ENCODE data around the gene KIFC3.

Gene KIFC3

DNA sequence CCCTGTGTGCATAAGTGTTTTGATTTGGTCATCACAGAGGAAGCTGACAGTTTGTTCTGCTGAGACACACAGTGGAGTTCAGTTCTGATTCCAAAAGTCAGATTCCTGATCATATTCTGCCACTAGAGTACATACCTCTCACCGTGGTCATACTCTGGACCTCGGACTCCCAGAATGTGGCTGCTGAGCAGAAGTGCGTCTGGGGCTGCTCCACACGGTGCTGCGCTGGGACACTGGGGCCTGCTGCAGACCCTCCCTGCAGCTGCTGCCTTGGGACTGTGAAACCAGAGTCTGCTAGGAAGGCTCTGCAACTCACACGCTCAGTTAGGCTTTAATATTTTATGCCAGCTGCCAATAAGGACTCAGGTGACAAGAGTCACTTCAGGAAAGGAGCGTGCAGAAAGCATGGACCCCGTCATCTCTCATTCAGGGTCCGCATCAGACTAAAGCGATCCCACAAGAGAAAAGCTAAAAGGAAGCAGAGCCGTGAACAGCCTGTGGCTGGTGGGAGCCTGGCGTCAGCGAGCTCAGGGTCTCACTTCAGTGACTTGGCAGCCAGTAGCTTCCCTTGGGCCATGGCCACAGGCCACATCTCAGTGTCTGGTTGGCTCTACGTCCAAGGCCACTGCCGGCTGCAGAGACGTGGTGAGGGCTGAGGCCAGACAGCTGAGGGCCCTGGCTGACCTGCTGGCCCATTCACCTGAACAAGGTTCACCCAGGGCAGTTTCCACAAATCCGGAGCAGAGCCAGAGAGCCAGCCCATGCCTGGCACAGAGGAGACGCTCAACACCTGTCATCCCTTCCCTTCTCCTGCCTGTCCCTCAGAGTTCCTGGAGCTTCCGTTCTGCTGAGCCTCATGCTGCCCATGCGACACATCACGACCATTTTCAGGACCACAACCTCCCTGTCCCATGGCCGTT lies 24.7 kb upstream of the KIFC3 start:
- TF ChIP-seq TAF1 (IDR thresholded peaks at IDR 0.05; ENCODE audit: borderline replicate concordance, insufficient read depth, low read length) (no peak), SIN3A (IDR thresholded peaks at IDR 0.05; ENCODE audit: borderline replicate concordance, insufficient read depth, low read length) (no peak), REST (IDR thresholded peaks at IDR 0.05; ENCODE audit: insufficient read depth in 1 of 2, low read depth in 2 of 2, low read length in 2 of 2) (no peak), POLR2AphosphoS5 (IDR thresholded peaks at IDR 0.05; ENCODE audit: low read depth, low read length) (no peak), FOXP2 (optimal IDR thresholded peaks at IDR 0.05; ENCODE audit: borderline replicate concordance, extremely low read depth, extremely low read length, insufficient read depth) (no peak)

- no peak for TF ChIP-seq POLR2AphosphoS5 (IDR thresholded peaks at IDR 0.05; ENCODE audit: low read depth, low read length)
- no peak for TF ChIP-seq FOXP2 (optimal IDR thresholded peaks at IDR 0.05; ENCODE audit: borderline replicate concordance, extremely low read depth, extremely low read length, insufficient read depth)
- no peak for TF ChIP-seq SIN3A (IDR thresholded peaks at IDR 0.05; ENCODE audit: borderline replicate concordance, insufficient read depth, low read length)
- no peak for TF ChIP-seq TAF1 (IDR thresholded peaks at IDR 0.05; ENCODE audit: borderline replicate concordance, insufficient read depth, low read length)
Measured at GRCh38 chr16:57826052-57826451, 23.8 kb upstream of the KIFC3 start.

DNA sequence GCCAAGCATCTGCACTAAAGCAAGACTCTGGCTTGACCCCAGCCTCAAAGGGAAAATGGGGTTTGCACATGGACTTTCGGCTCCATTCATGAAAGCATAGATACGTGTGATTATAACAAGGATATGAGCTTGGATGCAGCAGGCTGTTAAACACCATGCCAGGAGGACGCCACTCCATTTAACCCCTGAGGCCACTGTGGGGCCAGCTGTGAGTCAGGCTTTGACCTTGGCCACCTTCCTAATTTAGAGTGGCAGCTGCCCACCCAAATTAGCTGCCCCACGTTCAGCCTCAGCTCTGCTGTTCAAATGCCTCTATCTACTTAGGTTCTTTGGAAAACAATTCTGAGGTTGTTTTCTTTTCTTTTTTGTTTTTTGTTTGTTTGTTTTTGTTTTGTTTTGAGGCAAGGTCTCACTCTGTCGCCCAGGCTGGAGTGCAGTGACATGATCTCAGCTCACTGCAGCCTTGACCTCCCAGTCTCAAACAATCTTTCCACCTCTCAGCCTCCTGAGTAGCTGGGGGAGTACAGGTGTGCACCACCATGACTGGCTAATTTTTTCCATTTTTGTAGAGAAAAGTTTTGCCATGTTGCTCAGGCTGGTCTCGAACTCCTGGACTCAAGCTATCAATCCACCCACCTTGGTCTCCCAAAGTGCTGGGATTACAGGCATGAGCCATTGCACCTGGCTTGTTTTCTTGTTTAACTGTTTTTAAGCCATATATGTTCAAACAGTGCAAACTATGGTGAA lies 23.2 kb upstream of the KIFC3 start:
- no peak for TF ChIP-seq FOXP2 (optimal IDR thresholded peaks at IDR 0.05; ENCODE audit: borderline replicate concordance, extremely low read depth, extremely low read length, insufficient read depth)
- no peak for TF ChIP-seq REST (IDR thresholded peaks at IDR 0.05; ENCODE audit: insufficient read depth in 1 of 2, low read depth in 2 of 2, low read length in 2 of 2)
- TF ChIP-seq SIN3A (IDR thresholded peaks at IDR 0.05; ENCODE audit: borderline replicate concordance, insufficient read depth, low read length), result no peak
- no peak for TF ChIP-seq POLR2AphosphoS5 (IDR thresholded peaks at IDR 0.05; ENCODE audit: low read depth, low read length)
- no peak for TF ChIP-seq TAF1 (IDR thresholded peaks at IDR 0.05; ENCODE audit: borderline replicate concordance, insufficient read depth, low read length)

GRCh38 chr16:57824888-57825287 lies 22.6 kb upstream of the KIFC3 start:
- TF ChIP-seq TAF1 (IDR thresholded peaks at IDR 0.05; ENCODE audit: borderline replicate concordance, insufficient read depth, low read length), result no peak
- TF ChIP-seq SIN3A (IDR thresholded peaks at IDR 0.05; ENCODE audit: borderline replicate concordance, insufficient read depth, low read length), result no peak
- no peak for TF ChIP-seq REST (IDR thresholded peaks at IDR 0.05; ENCODE audit: insufficient read depth in 1 of 2, low read depth in 2 of 2, low read length in 2 of 2)

GRCh38 chr16:57823836-57824235 lies 21.5 kb upstream of the KIFC3 start:
- TF ChIP-seq REST (IDR thresholded peaks at IDR 0.05; ENCODE audit: insufficient read depth in 1 of 2, low read depth in 2 of 2, low read length in 2 of 2) (no peak), TAF1 (IDR thresholded peaks at IDR 0.05; ENCODE audit: borderline replicate concordance, insufficient read depth, low read length) (no peak), POLR2AphosphoS5 (IDR thresholded peaks at IDR 0.05; ENCODE audit: low read depth, low read length) (no peak), SIN3A (IDR thresholded peaks at IDR 0.05; ENCODE audit: borderline replicate concordance, insufficient read depth, low read length) (no peak), FOXP2 (optimal IDR thresholded peaks at IDR 0.05; ENCODE audit: borderline replicate concordance, extremely low read depth, extremely low read length, insufficient read depth) (no peak)

Data from PFSK-1 (cell line).